SKM-1 (cell line): ENCODE results near the gene TNIP3.
"Not testable (repeated sequence)": the region's sequence is repeated elsewhere in the genome, so short reads cannot be mapped to it uniquely, and the experiment has no call there.

ENCODE experiments used
- DNase-seq: peaks from one replicate; lab custom pipeline; 2025; ENCODE audit not compliant: unreplicated experiment; lab: John Stamatoyannopoulos, UW

Gene TNIP3

GRCh38 chr4:121180558-121180957, 16.4 kb upstream of the TNIP3 start:
- DNase-seq, result no peak

GRCh38 chr4:121177246-121178137, 13.4 kb upstream of the TNIP3 start:
- peak; percentile 58 for DNase-seq

GRCh38 chr4:121176082-121176934, 12.2 kb upstream of the TNIP3 start:
- DNase-seq, result no peak

- not testable (repeated sequence) for DNase-seq
Observed at GRCh38 chr4:121171477-121171876, 7.4 kb upstream of the TNIP3 start.

GRCh38 chr4:121168446-121169281, 4.5 kb upstream of the TNIP3 start:
- DNase-seq, result no peak

- DNase-seq, result no peak
Observed at GRCh38 chr4:121166976-121167375, 2.9 kb upstream of the TNIP3 start.

GRCh38 chr4:121165206-121165605, 1.1 kb upstream of the TNIP3 start:
- DNase-seq, result no peak

GRCh38 chr4:121156822-121157769, 7.0 kb downstream of the TNIP3 start:
- no peak for DNase-seq

GRCh38 chr4:121155893-121156292, 8.2 kb downstream of the TNIP3 start:
- no peak for DNase-seq

- DNase-seq, result no peak
Observed at GRCh38 chr4:121154103-121154515, 10.0 kb downstream of the TNIP3 start.

GRCh38 chr4:121151942-121152341, 12.2 kb downstream of the TNIP3 start:
- DNase-seq, result no peak

GRCh38 chr4:121150486-121150885, 13.6 kb downstream of the TNIP3 start:
- no peak for DNase-seq

- DNase-seq, result no peak
Observed at GRCh38 chr4:121150003-121150402, 14.1 kb downstream of the TNIP3 start.

- no peak for DNase-seq
Observed at GRCh38 chr4:121148621-121149020, 15.5 kb downstream of the TNIP3 start.

- no peak for DNase-seq
Observed at GRCh38 chr4:121148000-121148399, 16.1 kb downstream of the TNIP3 start.

- DNase-seq, result no peak
Observed at GRCh38 chr4:121146530-121146929, 17.6 kb downstream of the TNIP3 start.

- DNase-seq, result no peak
Observed at GRCh38 chr4:121145430-121145829, 18.7 kb downstream of the TNIP3 start.

GRCh38 chr4:121144021-121144420, 20.1 kb downstream of the TNIP3 start:
- DNase-seq, result no peak

- no peak for DNase-seq
Observed at GRCh38 chr4:121143131-121143530, 21.0 kb downstream of the TNIP3 start.
